Measurements from ENCODE around the gene TRPV2. TPM values are rescaled to one million over a fixed set of nuclear protein-coding genes. Genes with fewer than 3 reads are reported as not detected.

TRPV2 gene
- total and polyA plus RNA-seq, 2 of the 4 experiments (the other 2 are of a cell fraction): 30.8 to 32.8 TPM

DNA sequence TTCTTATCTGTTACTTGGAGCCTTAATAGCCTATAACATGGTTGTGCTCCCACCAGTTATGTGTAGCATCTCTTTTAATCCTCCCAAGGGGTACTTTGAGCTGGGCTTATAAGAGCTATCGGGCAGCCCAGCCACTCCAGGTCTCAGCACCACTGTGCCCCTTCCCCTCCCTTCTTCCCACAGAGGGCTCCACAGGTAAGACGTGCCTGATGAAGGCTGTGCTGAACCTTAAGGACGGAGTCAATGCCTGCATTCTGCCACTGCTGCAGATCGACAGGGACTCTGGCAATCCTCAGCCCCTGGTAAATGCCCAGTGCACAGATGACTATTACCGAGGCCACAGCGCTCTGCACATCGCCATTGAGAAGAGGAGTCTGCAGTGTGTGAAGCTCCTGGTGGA is 7.0 kb downstream of the TRPV2 start:
- Histone ChIP-seq H3K4ac (ENCODE audit: low read depth, low read length) (no peak overlapping the region), H4K8ac (ENCODE audit: low read depth in 2 of 2, low read length in 2 of 2) (no peak overlapping the region), H3K27ac (ENCODE audit: insufficient read depth, low read length) (no peak overlapping the region), H3K14ac (replicated peaks; ENCODE audit: low read depth, low read length) (no peak overlapping the region), H4K5ac (ENCODE audit: low read depth, low read length) (no peak overlapping the region), H2AK5ac (ENCODE audit: low read depth, low read length) (no peak overlapping the region), H3K79me1 (ENCODE audit: low read depth in 1 of 2, low read length in 2 of 2) (peaks cover 0 to 51% of the 10 kb centered on the region in 2 experiments; a peak in 2 of 4 replicates), H2BK15ac (ENCODE audit: low read depth, low read length) (no peak overlapping the region), H3K9me3 (ENCODE audit: control insufficient read depth, insufficient read depth, low read length) (no peaks in the 10 kb centered on the region), H3K9me1 (ENCODE audit: insufficient read depth, low read length) (peaks cover 31% of the 10 kb centered on the region), H3K4me2 (ENCODE audit: low read depth, low read length) (no peak overlapping the region), H3K56ac (ENCODE audit: extremely low read depth, insufficient read depth, low read length) (no peak overlapping the region), H4K91ac (ENCODE audit: insufficient read depth, low read depth, low read length) (no peak overlapping the region), H3K36me3 (ENCODE audit: control insufficient read depth, insufficient read depth, low read length) (peaks cover 12% of the 10 kb centered on the region; the same call in 1 of the 2 replicates), H3K27me3 (ENCODE audit: control insufficient read depth, insufficient read depth, low read length) (no peaks in the 10 kb centered on the region), H3K4me3 (ENCODE audit: insufficient read depth, low read depth, low read length) (no peak overlapping the region), H3K4me1 (ENCODE audit: control insufficient read depth, insufficient read depth, low read length) (peaks cover 27% of the 10 kb centered on the region), H2AFZ (replicated peaks; ENCODE audit: low read length, poor library complexity) (no peak overlapping the region), H2BK120ac (ENCODE audit: low read depth, low read length) (no peak overlapping the region), H3K9ac (ENCODE audit: low read depth, low read length) (no peak overlapping the region), H2BK5ac (ENCODE audit: low read depth, low read length, poor library complexity, severe bottlenecking) (no peak overlapping the region), H2AK9ac (replicated peaks; ENCODE audit: low read depth, low read length, poor library complexity) (no peak overlapping the region), H3K23ac (ENCODE audit: low read depth, low read length) (no peak overlapping the region), H4K20me1 (ENCODE audit: insufficient read depth, low read length) (peaks cover 7% of the 10 kb centered on the region), H2BK20ac (ENCODE audit: low read depth, low read length) (no peak overlapping the region), H3K18ac (ENCODE audit: low read depth, low read length) (no peak overlapping the region)
- in situ Hi-C loops (cut with MboI; ENCODE audit: low sequenced_read_pairs) (no loop called here), intact Hi-C loops (cut with micrococcal nuclease) (no loop called here), dilution Hi-C loops (cut with HindIII; ENCODE audit: low sequenced_read_pairs, unreplicated experiment) (no loop called here)
- BruUV-seq (replicated peaks): no TSS peak
- DNase-seq: no peak
- TF ChIP-seq POLR2A (IDR thresholded peaks at IDR 0.05; ENCODE audit: low read depth, low read length) (no peak), CEBPB (IDR thresholded peaks at IDR 0.05; ENCODE audit: low read depth, low read length) (no peak), RCOR1 (IDR thresholded peaks at IDR 0.05; ENCODE audit: insufficient replicate concordance, low read length) (no peak), BHLHE40 (IDR thresholded peaks at IDR 0.05; ENCODE audit: low read depth, low read length) (no peak), CHD1 (IDR thresholded peaks at IDR 0.05; ENCODE audit: low read depth, low read length) (no peak), RFX5 (IDR thresholded peaks at IDR 0.05; ENCODE audit: low read depth, low read length) (no peak), MXI1 (IDR thresholded peaks at IDR 0.05; ENCODE audit: borderline replicate concordance, low read depth, low read length) (no peak), MAFK (IDR thresholded peaks at IDR 0.05; ENCODE audit: low read depth, low read length) (no peak), MAZ (IDR thresholded peaks at IDR 0.05; ENCODE audit: borderline replicate concordance, low read depth, low read length) (no peak), NFE2L2 (IDR thresholded peaks at IDR 0.05; ENCODE audit: low read depth, low read length) (no peak), FOS (IDR thresholded peaks at IDR 0.05; ENCODE audit: low read depth, low read length) (no peak), SMC3 (IDR thresholded peaks at IDR 0.05; ENCODE audit: low read depth, low read length) (no peak), RAD21 (IDR thresholded peaks at IDR 0.05; ENCODE audit: low read length) (no peak)
- TF ChIP-seq, protein P1, sequence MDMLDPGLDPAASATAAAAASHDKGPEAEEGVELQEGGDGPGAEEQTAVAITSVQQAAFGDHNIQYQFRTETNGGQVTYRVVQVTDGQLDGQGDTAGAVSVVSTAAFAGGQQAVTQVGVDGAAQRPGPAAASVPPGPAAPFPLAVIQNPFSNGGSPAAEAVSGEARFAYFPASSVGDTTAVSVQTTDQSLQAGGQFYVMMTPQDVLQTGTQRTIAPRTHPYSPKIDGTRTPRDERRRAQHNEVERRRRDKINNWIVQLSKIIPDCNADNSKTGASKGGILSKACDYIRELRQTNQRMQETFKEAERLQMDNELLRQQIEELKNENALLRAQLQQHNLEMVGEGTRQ (IDR thresholded peaks at IDR 0.05; ENCODE audit: low read depth, low read length): no peak
- TF ChIP-seq, protein P2, sequence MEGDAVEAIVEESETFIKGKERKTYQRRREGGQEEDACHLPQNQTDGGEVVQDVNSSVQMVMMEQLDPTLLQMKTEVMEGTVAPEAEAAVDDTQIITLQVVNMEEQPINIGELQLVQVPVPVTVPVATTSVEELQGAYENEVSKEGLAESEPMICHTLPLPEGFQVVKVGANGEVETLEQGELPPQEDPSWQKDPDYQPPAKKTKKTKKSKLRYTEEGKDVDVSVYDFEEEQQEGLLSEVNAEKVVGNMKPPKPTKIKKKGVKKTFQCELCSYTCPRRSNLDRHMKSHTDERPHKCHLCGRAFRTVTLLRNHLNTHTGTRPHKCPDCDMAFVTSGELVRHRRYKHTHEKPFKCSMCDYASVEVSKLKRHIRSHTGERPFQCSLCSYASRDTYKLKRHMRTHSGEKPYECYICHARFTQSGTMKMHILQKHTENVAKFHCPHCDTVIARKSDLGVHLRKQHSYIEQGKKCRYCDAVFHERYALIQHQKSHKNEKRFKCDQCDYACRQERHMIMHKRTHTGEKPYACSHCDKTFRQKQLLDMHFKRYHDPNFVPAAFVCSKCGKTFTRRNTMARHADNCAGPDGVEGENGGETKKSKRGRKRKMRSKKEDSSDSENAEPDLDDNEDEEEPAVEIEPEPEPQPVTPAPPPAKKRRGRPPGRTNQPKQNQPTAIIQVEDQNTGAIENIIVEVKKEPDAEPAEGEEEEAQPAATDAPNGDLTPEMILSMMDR (conservative IDR thresholded peaks at IDR 0.05; ENCODE audit: low read depth, low read length): no peak
- TF ChIP-seq, protein P3, sequence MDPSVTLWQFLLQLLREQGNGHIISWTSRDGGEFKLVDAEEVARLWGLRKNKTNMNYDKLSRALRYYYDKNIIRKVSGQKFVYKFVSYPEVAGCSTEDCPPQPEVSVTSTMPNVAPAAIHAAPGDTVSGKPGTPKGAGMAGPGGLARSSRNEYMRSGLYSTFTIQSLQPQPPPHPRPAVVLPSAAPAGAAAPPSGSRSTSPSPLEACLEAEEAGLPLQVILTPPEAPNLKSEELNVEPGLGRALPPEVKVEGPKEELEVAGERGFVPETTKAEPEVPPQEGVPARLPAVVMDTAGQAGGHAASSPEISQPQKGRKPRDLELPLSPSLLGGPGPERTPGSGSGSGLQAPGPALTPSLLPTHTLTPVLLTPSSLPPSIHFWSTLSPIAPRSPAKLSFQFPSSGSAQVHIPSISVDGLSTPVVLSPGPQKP (IDR thresholded peaks at IDR 0.05; ENCODE audit: borderline replicate concordance, low read depth, low read length): no peak
- ATAC-seq (ENCODE audit: low read depth): no peak
- POLR2A ChIA-PET (ENCODE audit: unreplicated experiment): no interaction called here
- CTCF ChIA-PET: no interaction called here
- 80% methylated on average over 2 of the region's 7 CpGs; no CpG with 5 or more reads in 1 of the 2 experiments for WGBS, 2 experiments (ENCODE audit: extremely low coverage in 2 of 2, insufficient read length in 1 of 2)

Data from IMR-90 (cell line).